BE2C (cell line): ENCODE measurements around the gene ZIC2. TPM values are rescaled to one million over a fixed set of nuclear protein-coding genes. Genes with fewer than 3 reads are reported as not detected.

Experiments used
- DNase-seq: peaks from one replicate; pipeline ENCODE4 v3.0.0-alpha.2; 2020
- H3K27me3 ChIP-seq: fragments of 250-450 bp; sonication (Bioruptor Pico); 2 replicates; pipeline ENCODE4 v1.5.1; 2020; ENCODE audit warnings: mild to moderate bottlenecking
- H3K36me3 ChIP-seq: fragments of 250-450 bp; sonication (Bioruptor Pico); 2 replicates; pipeline ENCODE4 v1.5.1; 2020; ENCODE audit warnings: mild to moderate bottlenecking
- H3K4me1 ChIP-seq: fragments of 250-450 bp; sonication (Bioruptor Pico); 2 replicates; pipeline ENCODE4 v1.5.1; 2020
- H3K4me3 ChIP-seq: 2 replicates; pipeline ENCODE4 v1.5.1; 2011; ENCODE audit warnings: low read depth, low read length
- H3K9me3 ChIP-seq: fragments of 250-450 bp; sonication (Bioruptor Pico); 2 replicates; pipeline ENCODE4 v1.5.1; 2020
- CTCF ChIP-seq: IDR thresholded peaks from 2 replicates; pipeline ENCODE4 v1.5.1; 2012; ENCODE audit warnings: mild to moderate bottlenecking, low read depth, low read length
- polyA plus RNA-seq: library from polyadenylated mRNA; unstranded; fragments of >200 nt; gene quantifications from one replicate; pipeline ENCODE4 v1.2.1, GENCODE V29; 2012; ENCODE audit warnings: low read depth, missing spikeins; ENCODE audit not compliant: insufficient read length, insufficient read depth

ZIC2 gene
- not detected for polyA plus RNA-seq

- Histone ChIP-seq H3K4me1 (no peaks in the 10 kb centered on the region), H3K9me3 (no peaks in the 10 kb centered on the region; the same call in 1 of the 2 replicates), H3K27me3 (peaks cover 91% of the 10 kb centered on the region), H3K4me3 (peak within 1 kb of the TSS; percentile 56), H3K36me3 (no peaks in the 10 kb centered on the region)
- no peak for TF ChIP-seq CTCF
- DNase-seq, result no peak
Measured at GRCh38 chr13:99981735-99982035, at the start of gene ZIC2. TSS of gene ZIC2 (plus strand) at chr13:99981784. CDS start at chr13:99982065, 281 bp downstream.

- Histone ChIP-seq H3K4me1 (no peaks in the 10 kb centered on the region), H3K4me3 (no peak overlapping the region), H3K9me3 (no peaks in the 10 kb centered on the region), H3K27me3 (peaks cover 14% of the 10 kb centered on the region), H3K36me3 (no peaks in the 10 kb centered on the region)
- no peak for TF ChIP-seq CTCF
- no peak for DNase-seq
Measured at GRCh38 chr13:99932912-99933311, 48.7 kb upstream of the ZIC2 start.

- no peaks in the 10 kb centered on the region for H3K4me1 ChIP-seq
- no peaks in the 10 kb centered on the region for H3K36me3 ChIP-seq
- TF ChIP-seq CTCF, result 0 out of 2 replicates have a peak, but pooled peaks have one; percentile 8
- H3K4me3 ChIP-seq, result no peak overlapping the region
- peaks cover 30% of the 10 kb centered on the region for H3K27me3 ChIP-seq
- no peak for DNase-seq
- H3K9me3 ChIP-seq, result no peaks in the 10 kb centered on the region
Measured at GRCh38 chr13:99935772-99936171, 45.8 kb upstream of the ZIC2 start.

- DNase-seq, result no peak
- H3K36me3 ChIP-seq, result no peaks in the 10 kb centered on the region
- H3K4me1 ChIP-seq, result no peaks in the 10 kb centered on the region
- H3K27me3 ChIP-seq, result peaks cover 35% of the 10 kb centered on the region
- no peaks in the 10 kb centered on the region for H3K9me3 ChIP-seq
- no peak overlapping the region for H3K4me3 ChIP-seq
- no peak for TF ChIP-seq CTCF
Measured at GRCh38 chr13:99938635-99939034, 42.9 kb upstream of the ZIC2 start.

- Histone ChIP-seq H3K4me1 (no peaks in the 10 kb centered on the region), H3K27me3 (peaks cover 37% of the 10 kb centered on the region), H3K4me3 (no peak overlapping the region), H3K9me3 (no peaks in the 10 kb centered on the region), H3K36me3 (no peaks in the 10 kb centered on the region)
- DNase-seq, result no peak
- no peak for TF ChIP-seq CTCF
Measured at GRCh38 chr13:99941086-99941485, 40.5 kb upstream of the ZIC2 start.

- Histone ChIP-seq H3K27me3 (peaks cover 41% of the 10 kb centered on the region), H3K4me3 (no peak overlapping the region), H3K4me1 (no peaks in the 10 kb centered on the region), H3K36me3 (no peaks in the 10 kb centered on the region), H3K9me3 (no peaks in the 10 kb centered on the region)
- no peak for DNase-seq
- no peak for TF ChIP-seq CTCF
Measured at GRCh38 chr13:99941911-99942310, 39.7 kb upstream of the ZIC2 start.
